Activated CD8-positive, alpha-beta memory T cell treated with anti-CD3 and anti-CD28 coated beads, Interleukin-2, amount 50 U/mL, for 1 hour (primary cell): ENCODE results near the gene CD93.

Experiments
- DNase-seq: peaks from one replicate; pipeline ENCODE4 v3.0.0-alpha.2; 2020; ENCODE audit errors: extremely low read depth

The CD93 gene

DNA sequence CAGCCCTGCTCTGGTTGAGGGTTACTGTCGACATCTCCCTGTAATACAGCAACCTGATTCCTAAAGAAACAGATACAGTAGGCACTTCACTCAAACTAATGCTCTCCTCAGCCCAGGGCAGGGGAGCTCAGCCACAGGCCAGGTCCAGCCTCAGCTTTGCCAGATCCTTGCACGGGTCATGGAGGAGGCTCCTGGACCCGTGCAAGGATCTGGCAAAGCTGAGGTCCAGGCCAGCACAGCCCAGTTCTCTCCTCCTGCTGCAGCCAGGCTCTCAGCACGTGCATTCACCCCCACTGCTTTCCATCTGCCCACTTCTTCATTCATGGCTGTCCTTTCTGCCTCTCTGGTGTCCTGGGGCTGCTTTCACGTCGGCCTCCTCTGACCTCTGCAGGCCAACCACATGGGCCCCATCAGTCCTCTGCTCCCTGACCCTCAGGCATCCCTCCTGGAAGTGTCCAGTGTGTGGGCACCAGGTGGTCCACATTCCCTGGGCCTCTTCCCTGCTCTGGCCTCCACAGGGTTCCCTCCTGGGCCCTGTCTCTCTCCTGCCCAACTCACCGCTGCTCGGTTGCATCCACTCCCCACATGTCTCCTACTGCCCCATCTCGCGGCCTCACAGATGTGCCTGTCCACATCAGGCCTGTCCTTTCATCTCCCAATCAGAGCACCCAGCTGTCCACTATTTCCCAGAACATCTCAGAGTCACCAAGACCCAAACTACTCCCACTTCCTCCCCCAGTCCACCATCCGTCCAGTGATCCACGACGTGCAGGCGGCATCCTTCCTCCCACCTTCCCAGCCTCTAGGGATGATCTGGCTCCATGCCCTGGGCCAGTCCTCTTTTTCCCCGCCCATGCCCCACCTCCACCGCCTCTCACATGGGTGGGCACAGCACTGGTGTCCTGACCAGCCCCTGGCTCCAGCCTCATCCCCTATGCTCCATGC lies 11.8 kb upstream of the CD93 start:
- no peak for DNase-seq

DNA sequence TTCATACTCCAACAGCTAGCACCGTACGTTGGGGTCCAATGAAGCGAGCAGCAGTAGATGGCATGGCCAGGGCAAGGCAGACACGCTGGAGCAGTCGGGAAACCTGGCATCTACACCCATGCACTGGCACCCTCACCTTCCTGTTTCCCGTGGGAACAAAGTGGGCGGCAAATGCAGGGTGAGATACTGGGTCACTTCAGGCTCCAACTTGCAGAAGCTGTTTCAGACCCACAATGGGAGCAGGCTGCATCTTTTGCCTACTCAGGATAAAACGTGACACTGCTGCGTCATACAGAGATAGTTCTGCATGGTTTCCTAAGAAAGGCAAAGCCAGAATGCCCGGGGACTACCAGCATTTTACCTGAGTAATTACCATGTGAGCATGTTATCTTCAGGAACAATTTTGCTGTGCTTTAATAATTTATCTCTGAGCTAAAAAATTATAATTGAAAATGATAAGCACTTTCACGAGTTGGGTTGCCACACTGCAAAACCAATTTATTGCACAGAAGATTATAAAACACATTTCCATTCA lies 10.9 kb upstream of the CD93 start:
- no peak for DNase-seq

DNA sequence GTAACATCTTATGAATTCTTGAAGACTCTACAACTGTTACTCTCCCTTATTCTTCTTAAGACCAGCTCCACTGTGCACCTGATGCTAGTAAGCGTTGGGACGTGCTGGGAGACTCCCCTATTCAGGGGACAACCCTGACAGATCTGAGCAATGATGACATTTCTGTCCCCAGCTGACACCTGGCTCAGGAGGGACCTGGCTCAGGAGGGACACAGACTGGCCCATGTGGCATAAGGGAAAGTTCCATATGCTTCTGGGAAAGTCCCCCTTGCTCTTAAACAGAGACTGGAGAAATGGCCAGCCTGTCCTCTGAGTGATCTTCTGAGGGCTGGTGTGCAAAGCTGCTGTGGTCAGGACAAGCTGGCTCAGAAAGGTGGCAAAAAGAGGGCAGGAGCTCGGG lies 10.0 kb upstream of the CD93 start:
- no peak for DNase-seq

DNA sequence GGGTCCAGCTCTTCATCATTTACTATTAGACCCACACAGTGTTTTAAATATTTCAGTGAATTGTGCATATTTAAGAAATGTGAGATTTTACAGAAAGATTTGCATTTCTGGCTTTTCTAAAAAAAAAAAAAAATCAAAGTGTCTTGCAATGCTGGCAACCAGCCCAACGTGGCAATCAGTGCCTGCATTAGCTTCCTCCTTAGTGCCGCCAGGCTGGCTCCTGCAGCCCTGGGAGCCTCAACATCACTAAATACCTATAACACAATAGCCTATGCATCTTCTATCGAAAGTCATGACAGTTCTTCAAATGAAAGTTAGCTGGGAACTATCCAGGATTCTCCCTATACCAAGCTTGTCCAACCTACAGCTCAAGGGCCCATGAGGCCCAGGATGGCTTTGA lies 9.4 kb upstream of the CD93 start:
- no peak for DNase-seq

DNA sequence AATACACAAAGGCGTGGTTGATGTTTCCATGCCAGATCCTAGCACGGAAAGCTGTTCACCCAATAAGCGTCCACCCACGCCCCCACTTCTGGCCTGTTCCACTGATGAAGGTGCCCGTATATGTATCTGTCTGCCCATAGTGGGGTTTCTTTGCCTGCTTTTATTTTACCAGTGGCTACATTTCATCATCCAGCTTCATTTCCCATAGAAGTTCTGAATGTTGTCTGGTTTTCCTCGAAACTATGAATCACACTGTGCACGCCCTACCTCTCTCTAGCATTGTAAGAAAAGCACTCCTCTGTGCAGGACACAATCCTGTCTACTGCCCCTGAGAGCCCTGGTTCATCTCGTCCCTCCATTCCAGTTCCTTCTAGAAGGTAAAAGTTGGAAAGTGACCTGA lies 8.8 kb upstream of the CD93 start:
- no peak for DNase-seq

DNA sequence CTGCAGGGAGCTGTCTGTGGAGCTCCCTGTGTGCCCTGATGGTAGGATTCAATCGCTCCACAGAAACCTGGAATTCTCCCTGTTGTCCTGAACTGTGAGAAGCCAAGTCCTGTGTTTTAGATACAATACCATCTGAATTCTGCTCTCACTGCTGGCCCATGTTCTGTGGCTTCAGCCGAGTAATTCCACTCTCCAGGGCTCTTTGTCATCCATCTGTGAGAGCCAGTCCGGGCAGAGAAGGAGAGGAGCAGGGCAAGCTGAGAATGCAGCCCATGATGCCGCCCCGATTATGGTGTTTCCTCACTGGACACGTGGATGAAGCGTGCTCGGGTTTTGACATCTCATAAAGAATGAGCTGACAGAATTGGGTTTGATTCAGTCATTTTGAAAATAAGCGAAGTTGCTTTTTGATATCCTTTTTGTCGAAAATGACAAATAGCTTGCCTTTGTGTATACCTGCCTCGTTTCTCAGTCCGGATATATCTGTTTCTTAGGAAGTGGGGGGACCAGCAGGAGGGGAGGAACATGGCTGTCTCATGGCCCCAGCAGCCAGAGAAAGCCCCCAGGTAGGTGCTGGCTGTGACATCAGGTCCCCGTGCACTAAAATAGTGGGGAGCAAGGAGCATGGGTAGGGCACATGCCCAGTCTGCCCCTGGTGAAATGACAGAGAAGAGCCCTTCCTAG lies 8.2 kb upstream of the CD93 start:
- no peak for DNase-seq

DNA sequence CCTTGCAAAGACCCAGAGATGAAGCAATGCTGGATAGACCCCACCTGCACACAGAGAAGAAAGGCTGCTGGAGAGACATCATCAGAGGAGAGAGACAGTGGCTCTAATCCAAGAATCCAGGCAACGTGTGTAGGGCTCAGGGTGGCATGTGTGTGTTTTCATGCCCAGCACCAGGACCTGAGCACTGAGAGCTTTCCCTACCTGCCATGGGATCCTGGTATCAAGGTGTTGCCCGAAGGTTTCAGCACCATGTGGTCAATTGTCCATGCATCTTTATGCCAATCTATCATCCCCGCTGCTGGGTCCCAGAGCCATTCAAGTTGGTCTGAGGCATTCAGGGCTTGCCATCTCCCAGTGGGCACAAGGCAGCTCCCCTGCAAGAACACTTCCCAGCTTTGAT lies 7.5 kb upstream of the CD93 start:
- DNase-seq: no peak

DNA sequence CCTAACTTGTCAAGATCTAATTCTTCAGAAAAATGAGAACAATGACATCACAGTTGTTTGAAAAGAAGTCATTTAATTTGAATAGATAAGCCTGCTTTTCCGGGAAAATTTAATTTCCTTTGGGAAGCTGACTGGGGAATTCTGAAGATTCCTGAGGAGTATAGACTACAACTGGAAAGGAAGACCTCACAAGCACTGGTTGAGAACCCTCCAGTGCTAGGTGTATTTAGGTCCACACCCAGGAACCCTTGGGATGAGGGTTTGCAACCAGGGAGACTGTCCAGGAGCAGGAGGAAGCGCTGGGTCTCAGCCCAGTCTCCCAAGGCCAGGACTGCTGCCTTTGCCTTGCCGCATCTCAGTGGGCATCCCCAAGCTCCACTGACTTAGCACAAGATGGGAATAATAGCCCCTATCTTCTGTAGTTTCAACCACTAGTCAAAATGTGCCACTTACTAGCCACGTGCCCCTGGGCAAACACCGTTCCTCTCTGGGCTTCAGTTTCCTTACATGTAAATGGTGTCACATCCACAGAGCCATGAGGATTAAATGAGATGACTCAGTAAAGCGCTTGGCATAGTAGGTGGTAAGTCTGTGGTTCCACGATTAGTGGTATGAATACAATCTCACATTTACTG lies 6.9 kb upstream of the CD93 start:
- DNase-seq: no peak

DNA sequence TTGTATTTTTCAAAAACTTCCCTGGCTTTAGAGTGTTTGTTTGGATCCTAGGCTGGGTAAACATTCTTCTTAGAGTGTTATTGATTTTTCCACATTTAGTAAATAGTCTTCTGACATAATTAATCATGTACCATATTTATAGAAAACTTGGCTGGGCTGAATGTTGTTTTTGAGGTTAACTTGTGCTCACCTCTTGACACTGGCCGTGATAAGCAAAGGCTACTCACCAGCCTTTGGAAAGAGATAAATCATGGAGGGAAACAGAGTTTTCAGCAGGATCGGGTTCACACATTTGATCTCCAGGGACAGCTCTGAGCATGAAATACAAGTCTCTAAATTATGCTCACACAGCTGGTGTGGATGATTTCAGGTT lies 6.2 kb upstream of the CD93 start:
- no peak for DNase-seq

DNA sequence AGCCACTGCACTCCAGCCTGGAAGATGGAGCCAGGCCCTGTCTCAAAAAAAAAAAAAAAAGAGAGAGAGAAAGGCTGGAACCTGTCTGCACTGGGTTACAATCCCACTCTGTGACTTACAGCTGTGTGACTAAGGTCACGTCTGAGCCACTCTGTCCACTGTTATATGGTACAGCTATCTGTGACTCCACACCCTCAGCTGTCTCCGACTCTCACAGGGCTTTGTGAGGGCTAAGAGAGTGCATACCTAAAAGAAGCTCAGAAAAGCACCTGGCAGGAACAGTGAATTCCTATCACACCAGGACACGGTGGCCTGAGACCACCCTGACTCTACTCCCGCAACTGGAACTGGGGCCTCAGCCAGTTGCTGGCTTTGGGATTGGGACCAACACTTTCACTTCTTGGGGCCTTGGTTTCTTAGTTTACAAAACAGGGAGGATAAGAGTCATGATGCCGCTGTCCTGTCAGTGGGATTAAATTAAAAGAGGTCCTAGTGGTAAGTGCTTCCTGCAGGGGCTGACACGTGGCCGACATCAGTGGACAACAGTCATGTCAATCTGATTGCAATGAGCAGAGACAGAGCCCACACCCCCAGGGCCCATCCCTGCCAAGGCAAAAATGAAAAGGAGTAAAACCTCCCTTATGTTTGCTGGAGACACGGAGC lies 5.7 kb upstream of the CD93 start:
- no peak for DNase-seq

DNA sequence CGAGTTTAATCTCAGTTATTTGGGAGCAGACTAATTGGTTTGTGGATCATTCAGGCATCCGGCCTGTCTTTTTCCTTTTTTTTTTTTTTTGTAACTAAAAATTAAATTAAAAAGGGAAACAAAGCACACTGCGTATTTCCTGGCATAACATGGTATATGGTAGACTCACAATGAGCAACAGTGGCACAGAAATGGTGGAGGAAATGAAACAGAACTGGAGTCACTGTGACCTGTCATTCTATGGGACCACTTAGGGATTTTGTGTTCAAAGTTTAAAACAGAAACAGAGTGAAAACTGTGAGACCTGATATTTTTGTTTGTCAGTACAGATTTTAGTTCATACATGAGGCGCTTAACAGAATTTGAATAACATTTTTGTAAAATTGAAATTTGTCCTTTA lies 4.8 kb upstream of the CD93 start:
- DNase-seq: no peak

DNA sequence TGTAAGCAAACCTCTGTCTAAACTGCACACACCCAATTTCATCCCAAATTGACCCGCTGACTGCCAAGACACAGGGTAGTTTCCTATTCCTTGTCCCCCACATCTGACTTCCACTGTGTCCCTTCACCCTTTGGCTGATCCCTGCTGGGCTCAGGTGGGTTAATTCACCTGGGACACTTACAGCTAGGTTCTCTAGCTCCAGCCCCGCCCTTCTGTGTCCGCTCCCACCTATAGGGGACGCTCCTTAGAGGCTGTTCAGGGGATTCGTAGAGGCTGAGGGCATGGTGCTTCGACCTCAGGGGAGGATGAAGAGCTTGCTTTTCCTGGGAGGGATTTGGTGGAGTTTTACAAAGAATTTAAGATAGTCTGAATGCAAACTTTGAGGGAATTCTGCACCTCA lies 4.0 kb upstream of the CD93 start:
- no peak for DNase-seq

DNA sequence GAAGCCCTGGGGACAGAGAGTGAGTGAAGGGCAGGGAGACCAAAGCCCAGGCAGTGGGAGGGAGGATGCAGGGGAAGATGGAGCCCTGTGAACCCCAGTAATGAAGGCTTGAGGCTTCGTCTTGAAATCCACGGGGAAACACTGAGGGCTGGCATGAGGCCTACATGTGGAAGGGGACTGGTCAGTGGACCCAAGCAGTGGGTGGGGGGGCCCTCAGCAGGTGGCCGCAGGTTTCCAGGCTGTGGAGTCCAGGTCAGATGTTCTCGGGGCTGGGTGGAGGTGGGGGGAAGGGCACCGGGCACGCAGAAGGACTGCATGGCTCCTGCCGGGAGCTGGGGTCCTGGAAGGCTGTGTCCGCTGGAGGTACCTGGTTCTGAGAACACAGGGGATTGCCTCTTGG lies 2.7 kb upstream of the CD93 start:
- no peak for DNase-seq

DNA sequence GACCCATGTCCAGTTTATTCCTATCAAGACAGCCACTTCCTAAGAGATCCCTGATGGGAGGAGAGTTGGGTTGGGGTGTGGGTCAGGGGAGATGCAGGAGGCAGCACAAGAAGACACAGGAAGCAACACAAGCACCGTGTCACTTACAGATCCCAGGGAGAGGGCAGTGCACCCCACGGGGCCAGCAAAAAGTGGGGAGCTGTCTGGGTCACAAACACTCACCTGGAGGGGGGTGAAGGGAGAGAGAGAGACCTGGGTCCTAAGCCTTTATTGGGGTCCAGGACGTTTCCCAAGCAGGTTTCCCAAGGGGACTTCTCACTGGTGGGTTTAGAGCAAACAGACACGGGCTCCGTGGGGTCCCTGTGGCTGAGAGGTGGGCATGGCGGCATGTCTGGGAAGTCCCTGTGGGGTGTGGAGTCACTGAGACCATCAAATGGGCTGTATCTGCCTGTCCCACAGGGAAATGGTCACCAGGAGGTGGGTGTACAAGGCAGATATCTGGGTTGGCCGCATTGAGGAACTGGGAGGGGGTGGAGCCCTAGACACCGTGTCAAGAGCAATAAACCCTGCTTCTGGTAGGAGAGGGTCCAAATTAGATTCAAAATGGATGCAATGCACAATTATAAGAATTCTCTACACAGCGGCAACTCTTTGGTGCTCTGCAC lies 1.6 kb upstream of the CD93 start:
- DNase-seq: no peak

DNA sequence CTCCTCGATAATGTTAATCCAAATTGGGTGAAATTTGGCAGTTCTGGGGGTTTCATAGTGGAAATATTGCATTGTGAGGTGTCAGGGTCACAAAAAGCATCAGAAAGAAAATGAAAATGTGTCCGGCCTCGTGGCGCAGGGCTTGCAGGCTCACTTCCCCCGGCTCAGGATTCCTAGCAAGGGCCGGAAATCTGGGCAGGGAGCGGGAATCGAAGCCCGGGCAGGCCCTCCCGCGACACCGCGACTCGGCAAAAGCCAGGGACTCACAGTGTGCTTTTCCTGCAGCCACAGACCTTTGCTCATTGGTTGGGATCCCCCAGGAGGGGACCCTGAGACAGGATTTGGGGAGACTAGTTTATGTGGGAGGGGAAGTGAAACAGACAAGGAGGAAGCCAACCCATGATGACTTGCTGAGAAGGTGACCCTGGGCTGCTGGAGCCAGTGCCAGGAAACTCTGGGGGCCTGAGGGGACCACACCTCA lies 847 bp upstream of the CD93 start:
- no peak for DNase-seq

DNA sequence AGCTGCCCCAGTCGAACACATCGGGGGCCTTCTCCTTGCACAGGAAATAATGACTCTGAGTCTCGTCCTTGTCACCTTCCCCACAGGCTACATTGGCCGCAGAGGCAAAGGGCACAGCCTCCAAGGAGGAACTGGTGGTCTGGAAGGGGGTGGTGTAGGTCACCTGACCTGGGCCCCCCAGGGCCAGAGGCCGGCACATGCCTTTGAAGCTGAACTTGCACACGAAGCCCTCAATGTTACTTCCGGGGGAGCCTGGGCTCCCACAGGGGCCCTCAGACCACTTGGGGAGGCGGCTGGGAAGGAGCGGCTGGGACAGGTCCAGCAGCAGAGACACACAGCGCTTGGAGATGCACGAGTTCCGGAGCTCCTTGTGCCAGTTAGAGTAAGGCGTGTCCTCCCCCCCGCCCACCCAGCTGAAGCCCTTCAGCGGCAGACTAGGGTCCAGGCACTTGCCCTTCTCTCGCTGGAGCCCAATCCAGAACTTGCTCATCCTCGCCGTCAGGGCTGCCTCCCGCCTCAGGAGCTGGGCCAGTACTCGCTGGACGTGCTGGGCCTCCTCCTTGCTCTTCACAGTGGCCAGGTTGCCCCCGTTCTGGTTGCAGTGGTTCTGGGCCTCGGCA lies 578 bp downstream of the CD93 start:
- DNase-seq: no peak

DNA sequence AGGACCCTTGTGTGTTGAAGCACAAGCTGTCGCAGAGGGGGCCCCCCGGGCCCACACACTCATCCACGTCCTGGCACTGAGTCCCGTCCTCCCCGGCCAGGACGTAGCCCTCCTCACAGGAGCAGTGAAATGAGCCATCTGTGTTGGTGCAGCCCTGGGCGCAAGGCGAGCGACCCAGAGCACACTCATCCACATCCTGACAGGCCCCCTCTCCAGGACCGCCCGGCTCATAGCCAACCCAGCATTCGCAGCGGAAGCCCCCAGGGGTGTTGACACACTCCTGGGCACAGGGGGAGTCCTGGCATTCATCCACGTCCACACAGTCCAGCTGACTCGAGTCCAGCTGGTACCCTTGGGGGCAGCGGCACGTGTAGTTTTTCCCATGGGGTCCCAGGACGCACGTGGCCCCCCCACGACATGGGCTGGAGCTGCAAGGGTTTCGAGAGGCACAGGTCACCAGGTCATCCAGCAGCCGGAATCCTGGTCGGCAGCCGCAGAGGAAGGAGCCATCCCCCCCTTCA lies 1.2 kb downstream of the CD93 start:
- DNase-seq: no peak

DNA sequence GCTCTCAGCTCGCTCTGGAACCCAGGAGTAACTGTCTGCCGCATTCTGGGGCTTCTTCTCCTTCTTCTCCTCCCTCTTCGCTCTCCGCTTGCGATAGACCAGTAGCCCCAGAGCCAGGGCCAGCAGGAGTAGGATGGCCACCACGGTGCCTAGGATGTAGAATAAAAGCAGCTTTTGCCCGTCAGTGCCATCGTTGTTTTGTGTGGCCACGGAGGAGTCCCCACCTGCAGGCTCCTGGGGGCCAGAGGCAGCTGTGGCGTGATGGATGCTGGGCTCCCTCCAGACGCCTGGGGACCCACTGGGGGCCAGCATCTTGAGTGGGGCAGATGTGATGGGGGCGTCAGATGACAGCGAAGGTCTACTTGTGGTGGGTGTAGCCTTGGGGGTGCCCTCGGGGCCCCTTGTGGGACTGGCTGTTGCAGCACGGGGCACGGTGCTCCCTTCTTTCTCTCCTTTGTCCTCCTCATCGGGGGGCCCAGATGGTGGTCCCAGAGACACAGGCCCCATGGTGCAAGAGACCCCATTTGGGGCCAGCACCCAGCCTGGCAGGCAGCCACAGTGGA lies 1.8 kb downstream of the CD93 start:
- DNase-seq: no peak

DNA sequence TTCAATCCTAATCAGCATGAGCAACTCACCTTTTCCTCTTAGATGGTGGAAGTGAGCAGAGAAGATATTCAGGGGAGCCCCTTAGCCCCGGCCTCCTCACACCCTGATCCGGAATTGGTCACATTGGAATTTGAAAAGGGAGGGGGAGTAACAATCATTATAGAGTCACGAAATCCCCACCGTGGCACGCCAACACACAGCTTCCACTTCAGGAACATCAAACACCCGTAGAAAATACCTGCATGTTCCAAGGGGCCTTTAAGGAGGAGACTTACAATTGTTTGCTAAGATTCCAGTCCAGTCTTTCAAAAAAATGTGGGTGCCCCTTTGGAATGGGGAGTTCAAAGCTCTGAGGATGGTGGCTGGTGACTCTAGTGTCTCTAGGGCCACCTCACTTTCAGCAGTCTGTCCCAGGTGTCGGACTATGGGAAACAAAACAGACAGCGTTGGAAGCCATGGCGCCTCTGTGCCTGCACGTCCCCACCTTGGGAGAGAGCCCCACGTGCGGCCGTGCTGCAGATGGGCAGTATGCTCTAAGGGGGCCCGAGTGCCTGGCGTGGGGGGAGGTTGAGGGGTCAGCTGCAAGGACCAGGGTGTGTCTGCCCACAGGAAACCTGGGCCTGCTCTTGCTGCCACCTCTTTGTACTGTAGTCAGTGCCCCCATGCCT lies 2.4 kb downstream of the CD93 start:
- DNase-seq: no peak
